AG04450 (cell line): ENCODE measurements around the gene TANGO6. TPM values are rescaled to one million over a fixed set of nuclear protein-coding genes. Genes with fewer than 3 reads are reported as not detected.

Source experiments
- CTCF ChIA-PET: fragments of 300-600, 350-600 bp; formaldehyde crosslinking; extraction: SDS; loops from one replicate; lab custom pipeline; 2022; ENCODE audit warnings: antibody characterized with exemption, inconsistent platforms; lab: Charles Lee
- POLR2A ChIA-PET: fragments of 350-600 bp; formaldehyde crosslinking; extraction: SDS; loops from one replicate; lab custom pipeline; 2021; ENCODE audit warnings: antibody characterized with exemption, inconsistent platforms; lab: Yijun Ruan, JAX
- DNase-seq: peaks from one replicate; pipeline ENCODE4 v3.0.0-alpha.2; 2011; ENCODE audit warnings: low read depth, low spot score
- H3K27ac ChIP-seq: one replicate; pipeline ENCODE4 v1.5.1; 2012; ENCODE audit warnings: low read depth, low read length, control low read depth
- H3K27me3 ChIP-seq: one replicate; pipeline ENCODE4 v1.6.0; 2012; ENCODE audit warnings: low read length; ENCODE audit not compliant: control insufficient read depth, insufficient read depth
- H3K4me3 ChIP-seq: 2 replicates; pipeline ENCODE4 v1.5.1; 2011; ENCODE audit warnings: mild to moderate bottlenecking, low read depth, low read length, control low read depth
- H3K9me3 ChIP-seq: 2 replicates; pipeline ENCODE4 v1.5.1; 2012; ENCODE audit warnings: low read length; ENCODE audit not compliant: control insufficient read depth, insufficient read depth
- CTCF ChIP-seq: IDR thresholded peaks from 2 replicates; pipeline ENCODE4 v1.5.1; 2011; ENCODE audit warnings: low read depth, low read length, control low read depth, inconsistent platforms
- polyA plus RNA-seq: library from polyadenylated mRNA; depleted of rRNA; stranded (reverse); fragments of >200 nt; gene quantifications from 2 replicates; pipeline ENCODE4 v1.2.3, GENCODE V29; 2011

TANGO6 gene
- polyA plus RNA-seq, 1 experiment, result 11.6 TPM

DNA sequence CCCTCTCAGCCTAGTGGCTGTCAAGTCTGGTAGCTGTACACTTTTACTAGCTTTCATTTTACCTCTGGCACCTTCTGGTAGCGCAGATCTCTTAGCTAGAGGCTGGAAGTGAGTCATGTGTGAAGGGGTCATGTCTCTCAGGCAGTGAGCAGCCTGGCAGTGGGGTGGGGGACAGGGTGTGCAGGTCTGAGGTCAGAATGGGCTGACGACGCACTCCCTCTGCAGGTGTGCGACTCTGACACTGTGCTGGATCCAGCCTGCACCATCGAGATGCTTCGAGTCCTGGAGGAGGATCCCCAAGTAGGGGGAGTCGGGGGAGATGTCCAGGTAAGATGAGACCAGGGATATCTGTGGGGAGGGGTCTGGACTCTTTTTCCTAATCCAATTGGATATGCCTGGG is 269.9 kb downstream of the TANGO6 start:
- Histone ChIP-seq H3K4me3 (no peak overlapping the region), H3K27ac (no peak overlapping the region), H3K9me3 (no peaks in the 10 kb centered on the region), H3K27me3 (no peaks in the 10 kb centered on the region)
- no peak for TF ChIP-seq CTCF
- ChIA-PET CTCF (interaction anchor here (0.9 to 5.0 kb wide), 11 partner anchors 10 to 266 kb away, joined by 3 to 60 read pairs (median 4); no protein-coding TSS in a partner anchor), POLR2A (no interaction called here)
- no peak for DNase-seq

- H3K27ac ChIP-seq, result no peak overlapping the region
- ChIA-PET CTCF (interaction anchor here (1.5 to 5.0 kb wide), 4 partner anchors 9 to 218 kb away, joined by 4 to 60 read pairs (median 8); no protein-coding TSS in a partner anchor), POLR2A (no interaction called here)
- no peaks in the 10 kb centered on the region for H3K9me3 ChIP-seq
- H3K27me3 ChIP-seq, result no peaks in the 10 kb centered on the region
- no peak for DNase-seq
- no peak for TF ChIP-seq CTCF
- no peak overlapping the region for H3K4me3 ChIP-seq
Measured at GRCh38 chr16:69114346-69114975, 271.1 kb downstream of the TANGO6 start.

DNA sequence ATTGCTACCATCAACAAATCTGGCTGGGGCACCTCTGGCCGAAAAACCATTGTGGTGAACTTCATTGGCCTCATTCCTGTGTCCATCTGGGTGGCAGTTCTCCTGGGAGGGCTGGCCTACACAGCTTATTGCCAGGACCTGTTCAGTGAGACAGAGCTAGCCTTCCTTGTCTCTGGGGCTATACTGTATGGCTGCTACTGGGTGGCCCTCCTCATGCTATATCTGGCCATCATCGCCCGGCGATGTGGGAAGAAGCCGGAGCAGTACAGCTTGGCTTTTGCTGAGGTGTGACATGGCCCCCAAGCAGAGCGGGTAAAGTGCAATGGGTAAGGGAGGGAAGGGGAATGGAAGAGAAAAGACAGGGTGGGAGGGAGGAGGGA is 271.6 kb downstream of the TANGO6 start:
- no peak for TF ChIP-seq CTCF
- ChIA-PET POLR2A (no interaction called here), CTCF (interaction anchor here (5.0 kb wide), 1 partner anchor 8 kb away, joined by 60 read pairs; no protein-coding TSS in a partner anchor)
- no peak for DNase-seq
- Histone ChIP-seq H3K27ac (no peak overlapping the region), H3K4me3 (no peak overlapping the region), H3K9me3 (no peaks in the 10 kb centered on the region), H3K27me3 (no peaks in the 10 kb centered on the region)

- no peaks in the 10 kb centered on the region for H3K27me3 ChIP-seq
- POLR2A ChIA-PET, result no interaction called here
- no peak overlapping the region for H3K27ac ChIP-seq
- no peak for DNase-seq
- TF ChIP-seq CTCF, result no peak
- no peak overlapping the region for H3K4me3 ChIP-seq
- no peaks in the 10 kb centered on the region for H3K9me3 ChIP-seq
- CTCF ChIA-PET, result interaction anchor here (1.1 to 5.0 kb wide), 4 partner anchors 8 to 213 kb away, joined by 3 to 60 read pairs (median 4); no protein-coding TSS in a partner anchor
Measured at GRCh38 chr16:69115361-69115760, 272.0 kb downstream of the TANGO6 start.

GRCh38 chr16:69115837-69116236 is 272.5 kb downstream of the TANGO6 start:
- TF ChIP-seq CTCF, result no peak
- CTCF ChIA-PET, result interaction anchor here (1.1 to 1.3 kb wide), 3 partner anchors 8 to 214 kb away, joined by 3 to 4 read pairs (median 3); no protein-coding TSS in a partner anchor
- no peak for DNase-seq
- POLR2A ChIA-PET, result no interaction called here
- no peaks in the 10 kb centered on the region for H3K9me3 ChIP-seq
- no peak overlapping the region for H3K27ac ChIP-seq
- no peaks in the 10 kb centered on the region for H3K27me3 ChIP-seq
- H3K4me3 ChIP-seq, result no peak overlapping the region
